Motor neuron (in vitro differentiated cells): ENCODE results near the gene CAPN11. TPM values are rescaled to one million over a fixed set of nuclear protein-coding genes. Genes with fewer than 3 reads are reported as not detected.

ENCODE experiments used
- ATAC-seq, 8 experiments: fragments of 200-7000 bp; cut with Tn5 transposase; replicated peaks in 6 of 8; 2 replicates each; pipeline ENCODE4 v1.8.0; 2021; ENCODE audit warnings: mild to moderate bottlenecking in 8 of 8, moderate library complexity in 8 of 8
- H3K27ac ChIP-seq, 2 donors: fragments of 250-450 bp; sonication (Bioruptor Pico); 2 replicates each; pipeline ENCODE4 v1.9.0; 2021; ENCODE audit warnings: antibody characterized with exemption in 2 of 2, mild to moderate bottlenecking in 2 of 2, moderate library complexity in 1 of 2
- H3K4me1 ChIP-seq, 2 donors: fragments of 250-450 bp; sonication (Bioruptor Pico); replicated peaks in 1 of 2; 2 replicates each; pipeline ENCODE4 v1.6.1; 2021; ENCODE audit warnings: antibody characterized with exemption in 2 of 2, mild to moderate bottlenecking in 2 of 2, moderate library complexity in 1 of 2
- H3K4me3 ChIP-seq, 5 donors: fragments of 250-450 bp; sonication (Bioruptor Pico); 2 replicates each; pipeline ENCODE4 v1.9.0; 2021; ENCODE audit warnings: antibody characterized with exemption in 5 of 5, mild to moderate bottlenecking in 5 of 5, moderate library complexity in 4 of 5
- WGBS, 10 experiments: fragments of 450-650 bp; shearing (Covaris generic); methylation state at CpG; one replicate each; pipeline ENCODE4 v1.0.0; 2022; 5-methylcytosine and 5-hydroxymethylcytosine counted together
- in situ Hi-C, 9 experiments: fragments of 400-800 bp; cut with MboI; loops; one replicate each; pipeline ENCODE4 v1.15.0; 2021; ENCODE audit warnings: low sequenced_read_pairs in 9 of 9, low pct_unique_long_range_greater_than_20kb in 2 of 9; ENCODE audit not compliant: unreplicated experiment in 9 of 9
- total RNA-seq, 8 experiments: library from RNA; unstranded; fragments of 300-600 nt; gene quantifications; 2 replicates each; pipeline versions ENCODE4 v1.2.3 to v1.2.4, GENCODE V29; 2022

Gene CAPN11
- under 1 TPM in 3 of 8 experiments, not detected in 5; 0.13 to 0.71 (median 0.20) TPM for total RNA-seq

- in situ Hi-C loops = loop anchor here in 1 of 9 experiments (25.0 kb wide), 1 partner anchor 179 kb away; the partner anchor contains the start of gene SPATS1
- Histone ChIP-seq H3K4me3 (no peak within 1 kb of the TSS), H3K27ac (no peak within 1 kb of the TSS), H3K4me1 (peaks cover 0 to 2% of the 10 kb centered on the region in 2 donors)
- ATAC-seq = no peak
- 100% methylated on average over 1 of the region's 5 CpGs; no CpG with 5 or more reads in 8 of the 10 experiments for WGBS, 10 experiments
Observed at GRCh38 chr6:44158770-44159228, at the start of gene CAPN11. Gene CAPN11 (plus strand): TSS chr6:44158820. CDS start chr6:44158849, 29 bp downstream.

GRCh38 chr6:44109212-44109611 is 49.4 kb upstream of the CAPN11 start:
- no peaks in the 10 kb centered on the region for H3K4me1 ChIP-seq
- no peak for ATAC-seq
- in situ Hi-C loops = loop anchor here in 1 of 9 experiments (25.0 kb wide), 1 partner anchor 128 kb away; the partner anchor contains the start of gene HSP90AB1
- H3K4me3 ChIP-seq = no peak overlapping the region
- H3K27ac ChIP-seq = no peak overlapping the region
- WGBS, 10 experiments = 60 to 100% (median 80%) methylated on average over 1 to 10 of the region's 10 CpGs; no CpG with 5 or more reads in 2 of the 10 experiments

- in situ Hi-C loops = loop anchor here in 1 of 9 experiments (25.0 kb wide), 1 partner anchor 127 kb away; the partner anchor contains the start of gene HSP90AB1
- WGBS, 10 experiments = 79 to 100% (median 90%) methylated on average over 1 to 5 of the region's 6 CpGs; no CpG with 5 or more reads in 3 of the 10 experiments
- Histone ChIP-seq H3K27ac (no peak overlapping the region), H3K4me1 (no peaks in the 10 kb centered on the region), H3K4me3 (no peak overlapping the region)
- no peak for ATAC-seq
Observed at GRCh38 chr6:44110005-44110676, 48.5 kb upstream of the CAPN11 start.

GRCh38 chr6:44110966-44111365 is 47.7 kb upstream of the CAPN11 start:
- no peak overlapping the region for H3K27ac ChIP-seq
- 83 to 100% (median 98%) methylated on average over 1 to 3 of the region's 3 CpGs for WGBS, 10 experiments
- ATAC-seq = no peak

GRCh38 chr6:44111434-44112417 is 46.9 kb upstream of the CAPN11 start:
- Histone ChIP-seq H3K4me3 (no peak overlapping the region), H3K27ac (no peak overlapping the region), H3K4me1 (no peaks in the 10 kb centered on the region)
- no peak for ATAC-seq
- 74 to 100% (median 90%) methylated on average over 2 to 6 of the region's 6 CpGs; no CpG with 5 or more reads in 1 of the 10 experiments for WGBS, 10 experiments
- in situ Hi-C loops = loop anchor here in 1 of 9 experiments (25.0 kb wide), 1 partner anchor 126 kb away; the partner anchor contains the start of gene HSP90AB1

More at GRCh38 chr6:44110966-44111365, 47.7 kb upstream of the CAPN11 start:
- Histone ChIP-seq H3K4me3 (no peak overlapping the region), H3K4me1 (no peaks in the 10 kb centered on the region)
- in situ Hi-C loops = loop anchor here in 1 of 9 experiments (25.0 kb wide), 1 partner anchor 126 kb away; the partner anchor contains the start of gene HSP90AB1

- Histone ChIP-seq H3K4me1 (peaks cover 0 to 4% of the 10 kb centered on the region in 2 donors), H3K27ac (no peak overlapping the region), H3K4me3 (no peak overlapping the region)
- peak in 1 of 8 experiments; percentile 67 for ATAC-seq
- WGBS, 10 experiments = 10 to 92% (median 76%) methylated on average over 2 to 3 of the region's 3 CpGs; no CpG with 5 or more reads in 5 of the 10 experiments
- in situ Hi-C loops = loop anchor here in 1 of 9 experiments (25.0 kb wide), 1 partner anchor 124 kb away; the partner anchor contains the start of gene HSP90AB1
Observed at GRCh38 chr6:44113414-44113813, 45.2 kb upstream of the CAPN11 start.

- Histone ChIP-seq H3K27ac (no peak overlapping the region), H3K4me1 (peaks cover 0 to 4% of the 10 kb centered on the region in 2 donors), H3K4me3 (no peak overlapping the region)
- in situ Hi-C loops = loop anchor here in 1 of 9 experiments (25.0 kb wide), 1 partner anchor 121 kb away; the partner anchor contains the start of gene HSP90AB1
- 62 to 100% (median 89%) methylated on average over 1 to 5 of the region's 5 CpGs; no CpG with 5 or more reads in 2 of the 10 experiments for WGBS, 10 experiments
- ATAC-seq = no peak
Observed at GRCh38 chr6:44115866-44116265, 42.8 kb upstream of the CAPN11 start.

GRCh38 chr6:44116641-44117382 is 41.8 kb upstream of the CAPN11 start:
- H3K4me3 ChIP-seq = no peak overlapping the region
- peak in 2 of 8 experiments; percentile 24 to 36 for ATAC-seq
- peaks cover 5 to 10% of the 10 kb centered on the region in 2 donors for H3K4me1 ChIP-seq
- in situ Hi-C loops = loop anchor here in 1 of 9 experiments (25.0 kb wide), 1 partner anchor 120 kb away; the partner anchor contains the start of gene HSP90AB1
- 13 to 100% (median 64%) methylated on average over 1 to 3 of the region's 4 CpGs for WGBS, 10 experiments
- no peak overlapping the region for H3K27ac ChIP-seq

- H3K4me1 ChIP-seq = peaks cover 13 to 17% of the 10 kb centered on the region in 2 donors
- in situ Hi-C loops = loop anchor here in 1 of 9 experiments (25.0 kb wide), 1 partner anchor 120 kb away; the partner anchor contains the start of gene HSP90AB1
- 40 to 100% (median 93%) methylated on average over 1 to 4 of the region's 6 CpGs; no CpG with 5 or more reads in 3 of the 10 experiments for WGBS, 10 experiments
- ATAC-seq = no peak
- no peak overlapping the region for H3K27ac ChIP-seq
- no peak overlapping the region for H3K4me3 ChIP-seq
Observed at GRCh38 chr6:44117397-44118128, 41.1 kb upstream of the CAPN11 start.

- peak in 2 of 8 experiments; percentile 36 to 62 for ATAC-seq
- H3K4me1 ChIP-seq = peaks cover 27 to 28% of the 10 kb centered on the region in 2 donors
- in situ Hi-C loops = loop anchor here in 1 of 9 experiments (25.0 kb wide), 1 partner anchor 118 kb away; the partner anchor contains the start of gene HSP90AB1
- 10 to 100% (median 92%) methylated on average over 1 to 4 of the region's 5 CpGs; no CpG with 5 or more reads in 3 of the 10 experiments for WGBS, 10 experiments
- no peak overlapping the region for H3K4me3 ChIP-seq
- no peak overlapping the region for H3K27ac ChIP-seq
Observed at GRCh38 chr6:44119704-44120262, 38.8 kb upstream of the CAPN11 start.
